PFSK-1 (cell line): ENCODE data around the gene IL36A.

Experiments used
- POLR2AphosphoS5 ChIP-seq: IDR thresholded peaks from 2 replicates; pipeline ENCODE4 v1.6.1; 2012; ENCODE audit warnings: low read depth, mild to moderate bottlenecking, control low read depth, low read length, moderate library complexity
- SIN3A ChIP-seq: IDR thresholded peaks from 2 replicates; pipeline ENCODE4 v1.6.1; 2012; ENCODE audit warnings: mild to moderate bottlenecking, low read length, moderate library complexity, borderline replicate concordance; ENCODE audit not compliant: insufficient read depth
- TAF1 ChIP-seq: IDR thresholded peaks from 2 replicates; pipeline ENCODE4 v1.6.1; 2012; ENCODE audit warnings: low read length, control low read depth, borderline replicate concordance; ENCODE audit not compliant: insufficient read depth
- TF ChIP-seq, protein P1 (sequence below), 2 experiments: IDR thresholded peaks; 2 replicates each; pipeline versions ENCODE4 v1.6.1 to v1.8.0; 2011 to 2012; ENCODE audit warnings: low read depth in 2 of 2, low read length in 2 of 2, control low read depth in 1 of 2, inconsistent platforms in 1 of 2, mild to moderate bottlenecking in 1 of 2, moderate library complexity in 1 of 2; ENCODE audit not compliant: insufficient read depth in 1 of 2

DNA sequence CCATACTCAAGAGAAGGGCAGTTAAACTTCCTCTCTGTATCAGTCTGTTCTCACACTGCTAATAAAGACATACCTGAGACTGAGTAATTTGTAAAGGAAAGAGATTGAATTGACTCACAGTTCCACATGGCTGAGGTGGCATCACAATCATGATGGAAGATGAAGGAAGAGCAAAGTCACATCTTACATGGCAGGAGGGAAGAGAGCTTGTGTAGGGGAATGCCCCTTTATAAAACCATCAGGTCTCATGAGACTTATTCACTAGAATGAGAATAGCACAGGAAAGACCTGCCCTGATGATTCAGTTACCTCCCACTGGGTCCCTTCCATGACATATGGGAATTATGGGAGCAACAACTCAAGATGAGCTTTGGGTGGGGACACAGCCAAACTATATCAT is 48.8 kb downstream of the IL36A start:
- no peak for TF ChIP-seq POLR2AphosphoS5
- TF ChIP-seq, protein P1, sequence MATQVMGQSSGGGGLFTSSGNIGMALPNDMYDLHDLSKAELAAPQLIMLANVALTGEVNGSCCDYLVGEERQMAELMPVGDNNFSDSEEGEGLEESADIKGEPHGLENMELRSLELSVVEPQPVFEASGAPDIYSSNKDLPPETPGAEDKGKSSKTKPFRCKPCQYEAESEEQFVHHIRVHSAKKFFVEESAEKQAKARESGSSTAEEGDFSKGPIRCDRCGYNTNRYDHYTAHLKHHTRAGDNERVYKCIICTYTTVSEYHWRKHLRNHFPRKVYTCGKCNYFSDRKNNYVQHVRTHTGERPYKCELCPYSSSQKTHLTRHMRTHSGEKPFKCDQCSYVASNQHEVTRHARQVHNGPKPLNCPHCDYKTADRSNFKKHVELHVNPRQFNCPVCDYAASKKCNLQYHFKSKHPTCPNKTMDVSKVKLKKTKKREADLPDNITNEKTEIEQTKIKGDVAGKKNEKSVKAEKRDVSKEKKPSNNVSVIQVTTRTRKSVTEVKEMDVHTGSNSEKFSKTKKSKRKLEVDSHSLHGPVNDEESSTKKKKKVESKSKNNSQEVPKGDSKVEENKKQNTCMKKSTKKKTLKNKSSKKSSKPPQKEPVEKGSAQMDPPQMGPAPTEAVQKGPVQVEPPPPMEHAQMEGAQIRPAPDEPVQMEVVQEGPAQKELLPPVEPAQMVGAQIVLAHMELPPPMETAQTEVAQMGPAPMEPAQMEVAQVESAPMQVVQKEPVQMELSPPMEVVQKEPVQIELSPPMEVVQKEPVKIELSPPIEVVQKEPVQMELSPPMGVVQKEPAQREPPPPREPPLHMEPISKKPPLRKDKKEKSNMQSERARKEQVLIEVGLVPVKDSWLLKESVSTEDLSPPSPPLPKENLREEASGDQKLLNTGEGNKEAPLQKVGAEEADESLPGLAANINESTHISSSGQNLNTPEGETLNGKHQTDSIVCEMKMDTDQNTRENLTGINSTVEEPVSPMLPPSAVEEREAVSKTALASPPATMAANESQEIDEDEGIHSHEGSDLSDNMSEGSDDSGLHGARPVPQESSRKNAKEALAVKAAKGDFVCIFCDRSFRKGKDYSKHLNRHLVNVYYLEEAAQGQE (IDR thresholded peaks at IDR 0.05; ENCODE audit: insufficient read depth in 1 of 2, low read depth in 2 of 2, low read length in 2 of 2), result no peak
- TF ChIP-seq TAF1, result no peak
- no peak for TF ChIP-seq SIN3A
